Hepatocyte (in vitro differentiated cells): ENCODE data around the gene HES4.

Experiments
- CTCF ChIP-seq: fragments of 200-600 bp; sonication (generic); IDR thresholded peaks from 2 replicates; pipeline ENCODE4 v1.5.1; 2016; ENCODE audit warnings: antibody characterized with exemption, mild to moderate bottlenecking; ENCODE audit not compliant: poor library complexity
- EZH2phosphoT487 ChIP-seq: fragments of 200-600 bp; sonication (generic); IDR thresholded peaks from one replicate; pipeline ENCODE4 v1.6.1; 2018; ENCODE audit warnings: antibody characterized with exemption, mild to moderate bottlenecking, low read depth, moderate library complexity; ENCODE audit not compliant: unreplicated experiment, severe bottlenecking

GRCh38 chr1:1034439-1034781, 34.5 kb upstream of the HES4 start:
- TF ChIP-seq EZH2phosphoT487 (no peak), CTCF (no peak)
